GM12892 (cell line): Measurements from ENCODE around the gene GPAT3. TPM values are rescaled to one million over a fixed set of nuclear protein-coding genes. Genes with fewer than 3 reads are reported as not detected.
A peak's percentile ranks its signal among the peaks of the same experiment; 100 is the strongest.
"Not testable (repeated sequence)": the region's sequence is repeated elsewhere in the genome, so short reads cannot be mapped to it uniquely, and the experiment has no call there.

Experiments used
- DNase-seq: peaks from one replicate; pipeline ENCODE4 v3.0.0; 2011; ENCODE audit not compliant: insufficient read length
- FAIRE-seq: peaks from 2 replicates; lab custom pipeline; 2011; peaks lifted over from hg19 to GRCh38; lab: Jason Lieb, UNC
- POLR2A ChIP-seq: IDR thresholded peaks from 2 replicates; pipeline ENCODE4 v1.6.1; 2011; ENCODE audit warnings: low read depth, low read length, control low read depth
- POLR2AphosphoS5 ChIP-seq: IDR thresholded peaks from 2 replicates; pipeline ENCODE4 v1.6.1; 2011; ENCODE audit warnings: low read depth, low read length, control low read depth
- TAF1 ChIP-seq: IDR thresholded peaks from 2 replicates; pipeline ENCODE4 v1.6.1; 2011; ENCODE audit warnings: low read depth, mild to moderate bottlenecking, control low read depth, low read length, borderline replicate concordance
- polyA plus RNA-seq: library from polyadenylated mRNA; unstranded; fragments of >200 nt; gene quantifications from one replicate; pipeline ENCODE4 v1.2.1, GENCODE V29; 2012; ENCODE audit warnings: missing spikeins, inconsistent platforms; ENCODE audit not compliant: missing spikeins

Gene GPAT3
- polyA plus RNA-seq = 0.19 TPM

GRCh38 chr4:83535520-83536361, at the start of gene GPAT3:
Gene GPAT3 (plus strand): TSS chr4:83536108. CDS start chr4:83536623, 515 bp downstream.
- no peak for TF ChIP-seq POLR2AphosphoS5
- TF ChIP-seq TAF1 = no peak
- FAIRE-seq (peak; percentile 42), DNase-seq (peak; percentile 50)

GRCh38 chr4:83486457-83487129, 49.3 kb upstream of the GPAT3 start:
- TF ChIP-seq POLR2A (no peak), POLR2AphosphoS5 (no peak), TAF1 (no peak)
- DNase-seq (no peak), FAIRE-seq (no peak)

GRCh38 chr4:83489711-83490326, 46.1 kb upstream of the GPAT3 start:
- no peak for TF ChIP-seq TAF1
- TF ChIP-seq POLR2AphosphoS5 = no peak
- TF ChIP-seq POLR2A = no peak
- FAIRE-seq (no peak), DNase-seq (no peak)

DNA sequence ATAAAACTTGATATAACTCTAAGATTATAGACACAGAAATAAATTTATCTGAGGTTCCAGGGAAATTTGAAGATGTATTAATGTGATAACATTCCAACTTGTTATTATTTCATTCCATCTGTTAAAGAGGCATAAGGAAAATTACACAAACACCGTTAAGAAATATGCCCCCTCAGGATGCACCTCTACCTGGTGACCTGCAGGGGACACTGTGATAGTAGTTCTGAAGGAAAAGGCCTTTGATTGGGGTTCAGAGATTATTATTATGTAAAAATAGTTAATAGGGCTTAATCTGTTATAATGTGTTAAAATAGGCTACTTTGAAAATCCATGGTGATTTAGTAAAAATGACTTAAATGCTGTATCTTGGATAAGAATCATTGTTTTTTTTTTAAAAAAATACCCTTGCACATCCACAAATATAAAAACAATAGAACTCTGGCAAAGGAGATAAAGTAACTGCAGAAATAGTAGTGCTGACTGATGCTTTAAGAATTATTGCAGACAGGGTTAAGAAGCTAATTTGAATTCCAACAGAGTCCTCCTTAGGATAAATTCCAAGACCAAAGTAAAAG, 44.9 kb upstream of the GPAT3 start:
- FAIRE-seq (no peak), DNase-seq (no peak)

DNA sequence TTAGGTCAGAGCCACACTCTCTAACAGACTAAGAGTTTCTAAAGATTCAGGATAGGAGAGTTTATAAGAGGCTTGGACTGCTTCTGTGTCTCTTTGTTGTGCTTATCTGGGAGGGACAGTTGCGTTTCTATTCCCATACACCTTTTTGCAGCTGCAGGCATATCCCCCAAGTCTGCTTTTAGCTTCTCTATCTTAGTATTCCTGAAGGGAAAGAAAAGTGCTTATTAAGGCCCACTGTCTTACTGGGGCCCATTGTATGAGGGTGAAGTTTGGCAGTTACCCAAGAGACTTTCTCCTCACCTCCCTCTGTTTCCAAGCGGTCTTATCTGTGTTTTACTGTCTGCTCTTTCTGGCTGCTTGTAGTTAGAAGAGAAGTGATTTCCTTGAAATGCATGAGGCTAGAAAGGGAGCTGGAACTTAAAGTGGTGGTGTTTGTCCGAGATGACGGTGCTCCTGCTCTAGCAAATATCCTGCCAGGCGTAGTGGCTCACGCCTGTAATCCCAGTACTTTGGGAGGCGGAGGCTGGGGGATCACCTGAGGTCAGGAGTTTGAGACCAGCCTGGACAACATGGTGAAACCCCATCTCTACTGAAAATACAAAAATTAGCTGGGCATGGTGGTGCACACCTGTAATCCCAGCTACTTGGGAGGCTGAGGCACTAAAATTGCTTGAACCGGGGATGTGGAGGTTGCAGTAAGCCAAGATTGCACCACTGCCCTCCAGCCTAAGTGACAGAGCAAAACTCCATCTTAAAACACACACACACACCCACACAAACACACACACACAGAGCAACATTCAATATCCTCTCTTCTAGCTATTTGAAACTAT, 39.6 kb upstream of the GPAT3 start:
- FAIRE-seq, DNase-seq: not testable (repeated sequence)

More for the DNA sequence above, 44.9 kb upstream of the GPAT3 start:
- TF ChIP-seq POLR2A = no peak
- TF ChIP-seq TAF1 = no peak

- DNase-seq (no peak), FAIRE-seq (no peak)
- no peak for TF ChIP-seq TAF1
- TF ChIP-seq POLR2AphosphoS5 = no peak
- TF ChIP-seq POLR2A = no peak
Observed at GRCh38 chr4:83498187-83498586, 37.7 kb upstream of the GPAT3 start.

DNA sequence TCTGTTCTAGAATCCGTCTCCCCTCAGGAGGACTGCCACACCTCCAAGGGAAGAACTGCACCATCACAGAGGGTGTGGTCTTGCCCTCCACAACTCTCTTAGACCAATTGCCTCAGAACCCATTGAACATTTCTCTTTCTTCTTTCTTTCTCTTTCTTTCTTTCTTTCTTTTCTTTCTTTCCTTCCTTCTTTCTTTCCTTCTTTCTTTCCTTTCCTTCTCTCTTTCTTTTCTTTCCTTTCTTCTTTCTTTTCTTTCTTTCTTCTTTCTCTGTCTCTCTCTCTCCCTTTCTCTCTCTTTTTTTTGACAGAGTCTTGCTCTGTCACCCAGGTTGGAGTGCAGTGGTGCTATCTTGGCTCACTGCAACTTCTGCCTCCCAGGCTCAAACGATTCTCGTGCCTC, 34.2 kb upstream of the GPAT3 start:
- not testable (repeated sequence) for DNase-seq, FAIRE-seq

GRCh38 chr4:83503974-83504373, 31.9 kb upstream of the GPAT3 start:
- TF ChIP-seq POLR2A (no peak), POLR2AphosphoS5 (no peak), TAF1 (no peak)
- DNase-seq (no peak), FAIRE-seq (no peak)

DNA sequence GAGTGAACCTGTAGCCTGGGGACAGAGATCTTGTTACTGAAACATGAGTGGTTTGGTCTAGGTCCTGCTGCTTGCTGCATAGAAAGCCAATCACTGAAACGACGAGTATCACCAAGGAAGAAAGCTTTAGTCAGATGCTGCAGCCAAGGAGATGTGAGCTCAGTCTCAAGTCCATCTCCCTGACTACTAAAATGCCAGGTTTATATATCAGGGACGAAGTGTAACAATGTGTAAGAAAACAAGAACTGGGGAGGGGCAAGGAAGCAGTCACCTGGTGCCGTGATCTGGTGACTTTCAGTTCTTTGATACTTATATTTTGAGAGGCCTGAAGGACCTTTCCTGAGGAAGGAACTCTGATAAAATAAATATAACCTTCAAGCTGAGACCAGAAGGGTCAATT, 31.4 kb upstream of the GPAT3 start:
- TF ChIP-seq TAF1 = no peak
- no peak for TF ChIP-seq POLR2AphosphoS5
- no peak for TF ChIP-seq POLR2A
- FAIRE-seq = no peak
- DNase-seq = no peak

- DNase-seq = no peak
- TF ChIP-seq POLR2A = no peak
- TF ChIP-seq TAF1 = no peak
- no peak for TF ChIP-seq POLR2AphosphoS5
- FAIRE-seq = no peak
Observed at GRCh38 chr4:83504996-83505395, 30.9 kb upstream of the GPAT3 start.

GRCh38 chr4:83509156-83509585, 26.7 kb upstream of the GPAT3 start:
- DNase-seq (peak; percentile 23), FAIRE-seq (peak; percentile 66)
